SK-N-SH (cell line): ENCODE results near the gene MANF.

ENCODE experiments used
- CHD2 ChIP-seq: fragments of 150-350 bp; IDR thresholded peaks from 2 replicates; pipeline ENCODE4 v1.6.1; 2018; ENCODE audit warnings: low read length; ENCODE audit not compliant: partially characterized antibody
- CTCF ChIP-seq: fragments of 200-600 bp; sonication (generic); IDR thresholded peaks from 2 replicates; pipeline ENCODE4 v1.6.1; 2017; ENCODE audit warnings: antibody characterized with exemption, mild to moderate bottlenecking, moderate library complexity
- MAX ChIP-seq: IDR thresholded peaks from 2 replicates; pipeline ENCODE4 v1.4.0; 2012; ENCODE audit warnings: low read depth
- REST ChIP-seq: IDR thresholded peaks from 2 replicates; pipeline ENCODE4 v1.6.1; 2012; ENCODE audit warnings: mild to moderate bottlenecking, low read depth, low read length, moderate library complexity
- RFX5 ChIP-seq: IDR thresholded peaks from 2 replicates; pipeline ENCODE4 v1.6.1; 2012; ENCODE audit warnings: mild to moderate bottlenecking, improper control_type of control experiment, low read length
- ZBTB33 ChIP-seq: IDR thresholded peaks from 2 replicates; pipeline ENCODE4 v1.4.0; 2012; ENCODE audit warnings: low read depth, borderline replicate concordance

- TF ChIP-seq REST (no peak), CTCF (no peak), ZBTB33 (no peak), RFX5 (peak; percentile 83), MAX (peak; percentile 79), CHD2 (peak; percentile 88)
Measured at GRCh38 chr3:51384726-51385473, at the start of gene MANF.
